ENCODE measurements around the gene LETM1. TPM values are rescaled to one million over a fixed set of nuclear protein-coding genes. Genes with fewer than 3 reads are reported as not detected.

Gene LETM1
- total and polyA plus RNA-seq, 4 donors, result 12.2 to 46.9 (median 24.1) TPM

DNA sequence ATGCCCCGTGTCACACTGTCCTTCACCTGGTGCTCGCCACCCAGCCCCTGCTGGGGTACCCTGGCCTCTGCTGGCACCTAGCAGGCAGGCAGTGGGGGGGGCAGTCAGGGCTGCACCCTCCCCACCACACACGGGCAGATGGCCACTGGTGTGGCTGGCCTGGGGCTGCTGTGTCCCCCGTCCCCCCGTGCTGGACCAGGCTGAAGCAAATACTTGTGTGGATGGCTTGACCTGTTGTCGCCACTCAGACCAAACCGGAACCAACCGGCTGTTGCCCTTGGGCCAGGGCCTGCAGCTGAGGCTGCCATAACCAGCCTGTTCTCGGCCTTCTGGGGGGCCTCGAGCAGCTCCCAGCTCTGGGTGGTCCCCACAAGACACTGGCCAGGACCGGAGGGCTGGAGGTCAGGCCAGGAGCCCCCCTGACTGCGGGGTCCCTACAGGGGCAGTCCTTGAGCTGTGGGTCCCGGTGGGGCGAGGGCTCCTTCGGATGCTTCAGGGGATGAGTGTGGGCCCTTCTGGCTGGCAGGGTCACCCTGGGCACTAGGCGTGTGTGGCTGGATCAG, 58.6 kb downstream of the LETM1 start:
- Histone ChIP-seq H3K9me3 (ENCODE audit: control insufficient read depth in 4 of 4, low read length in 3 of 4) (no peaks in the 10 kb centered on the region), H3K4me1 (ENCODE audit: control insufficient read depth in 4 of 4, insufficient read depth in 4 of 4, low read length in 3 of 4) (peaks cover 21 to 51% (median 37%) of the 10 kb centered on the region in 4 donors), H3K9ac (ENCODE audit: low read depth in 1 of 2, low read length in 2 of 2) (peak overlapping the region in 1 of 2 donors; percentile 3), H3K27ac (ENCODE audit: low read depth in 1 of 2, low read length in 2 of 2) (peak overlapping the region; percentile 90 to 92), H3K36me3 (ENCODE audit: control insufficient read depth in 4 of 4, insufficient read depth in 3 of 4, low read depth in 1 of 4, low read length in 3 of 4) (peaks cover 0 to 8% (median 2%) of the 10 kb centered on the region in 4 donors), H3K27me3 (ENCODE audit: control insufficient read depth in 4 of 4, insufficient read depth in 4 of 4, low read length in 3 of 4) (no peaks in the 10 kb centered on the region), H3K4me3 (ENCODE audit: low read depth in 1 of 3, low read length in 3 of 3) (no peak overlapping the region)
- TF ChIP-seq YY1 (IDR thresholded peaks at IDR 0.05), result peak; percentile 25
- TF ChIP-seq, protein P1, sequence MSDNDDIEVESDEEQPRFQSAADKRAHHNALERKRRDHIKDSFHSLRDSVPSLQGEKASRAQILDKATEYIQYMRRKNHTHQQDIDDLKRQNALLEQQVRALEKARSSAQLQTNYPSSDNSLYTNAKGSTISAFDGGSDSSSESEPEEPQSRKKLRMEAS (IDR thresholded peaks at IDR 0.05), result no peak
- TF ChIP-seq HNF4A (conservative IDR thresholded peaks at IDR 0.05), result peak in 1 of 2 donors; percentile 5
- no peak for TF ChIP-seq FOXA2 (IDR thresholded peaks at IDR 0.05)
- no peak for TF ChIP-seq RXRA (IDR thresholded peaks at IDR 0.05)
- no peak for TF ChIP-seq FOXA1 (IDR thresholded peaks at IDR 0.05)
- TF ChIP-seq, protein P2, sequence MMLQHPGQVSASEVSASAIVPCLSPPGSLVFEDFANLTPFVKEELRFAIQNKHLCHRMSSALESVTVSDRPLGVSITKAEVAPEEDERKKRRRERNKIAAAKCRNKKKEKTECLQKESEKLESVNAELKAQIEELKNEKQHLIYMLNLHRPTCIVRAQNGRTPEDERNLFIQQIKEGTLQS (IDR thresholded peaks at IDR 0.05), result no peak
- WGBS, result 60% methylated on average over 16 of the region's 16 CpGs
- DNase-seq (ENCODE audit: low spot score), result no peak

DNA sequence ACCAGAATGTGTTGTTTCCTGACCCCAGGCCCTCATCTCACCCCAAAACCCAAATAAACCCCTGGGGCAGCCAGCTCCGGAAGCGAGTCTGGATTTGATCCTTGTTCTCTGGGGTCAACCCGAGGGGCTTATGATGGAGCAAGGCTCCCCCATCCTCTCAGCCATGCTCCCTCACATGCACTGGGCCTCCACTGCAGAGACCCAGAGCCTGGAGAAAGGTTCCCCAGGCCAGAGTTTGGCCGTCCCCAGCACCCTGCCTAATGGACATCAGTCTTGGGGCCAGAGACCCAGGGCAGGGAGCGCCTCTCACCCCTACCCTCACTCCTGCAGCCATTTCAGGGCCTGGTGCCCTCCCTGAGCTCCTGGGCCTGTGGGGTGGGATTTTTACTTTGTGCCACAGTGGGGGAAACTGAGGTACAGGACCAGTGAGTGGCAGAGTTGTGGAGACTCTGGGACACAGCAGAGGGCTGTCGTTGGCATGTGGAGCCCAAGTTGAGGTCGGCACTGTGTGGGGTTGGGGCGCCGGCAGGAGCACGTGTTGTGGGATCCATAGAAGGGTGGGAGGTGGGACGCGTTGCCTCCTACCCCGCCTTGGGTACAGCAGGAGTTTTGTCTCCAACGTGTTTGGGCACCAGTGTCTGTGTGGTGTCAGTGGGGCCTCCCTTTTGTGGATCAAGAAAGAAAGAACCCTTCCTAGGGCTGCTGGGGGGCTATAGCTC, 59.3 kb downstream of the LETM1 start:
- Histone ChIP-seq H3K27me3 (ENCODE audit: control insufficient read depth in 4 of 4, insufficient read depth in 4 of 4, low read length in 3 of 4) (no peaks in the 10 kb centered on the region), H3K9ac (ENCODE audit: low read depth in 1 of 2, low read length in 2 of 2) (peak overlapping the region in 1 of 2 donors; percentile 48), H3K9me3 (ENCODE audit: control insufficient read depth in 4 of 4, low read length in 3 of 4) (no peaks in the 10 kb centered on the region), H3K4me1 (ENCODE audit: control insufficient read depth in 4 of 4, insufficient read depth in 4 of 4, low read length in 3 of 4) (peaks cover 21 to 51% (median 37%) of the 10 kb centered on the region in 4 donors), H3K27ac (ENCODE audit: low read depth in 1 of 2, low read length in 2 of 2) (peak overlapping the region; percentile 90 to 92), H3K4me3 (ENCODE audit: low read depth in 1 of 3, low read length in 3 of 3) (peak overlapping the region in 2 of 3 donors; percentile 3 to 94), H3K36me3 (ENCODE audit: control insufficient read depth in 4 of 4, insufficient read depth in 3 of 4, low read depth in 1 of 4, low read length in 3 of 4) (peaks cover 0 to 2% (median 0%) of the 10 kb centered on the region in 4 donors)
- no peak for TF ChIP-seq YY1 (IDR thresholded peaks at IDR 0.05)
- no peak for TF ChIP-seq SP1 (IDR thresholded peaks at IDR 0.05)
- TF ChIP-seq, protein P2 (IDR thresholded peaks at IDR 0.05), result no peak
- TF ChIP-seq, protein P1 (IDR thresholded peaks at IDR 0.05), result no peak
- TF ChIP-seq RAD21 (IDR thresholded peaks at IDR 0.05), result no peak
- no peak for TF ChIP-seq GABPA (IDR thresholded peaks at IDR 0.05 in 1 of 2, conservative IDR thresholded peaks at IDR 0.05 in 1 of 2)
- TF ChIP-seq, protein P3, sequence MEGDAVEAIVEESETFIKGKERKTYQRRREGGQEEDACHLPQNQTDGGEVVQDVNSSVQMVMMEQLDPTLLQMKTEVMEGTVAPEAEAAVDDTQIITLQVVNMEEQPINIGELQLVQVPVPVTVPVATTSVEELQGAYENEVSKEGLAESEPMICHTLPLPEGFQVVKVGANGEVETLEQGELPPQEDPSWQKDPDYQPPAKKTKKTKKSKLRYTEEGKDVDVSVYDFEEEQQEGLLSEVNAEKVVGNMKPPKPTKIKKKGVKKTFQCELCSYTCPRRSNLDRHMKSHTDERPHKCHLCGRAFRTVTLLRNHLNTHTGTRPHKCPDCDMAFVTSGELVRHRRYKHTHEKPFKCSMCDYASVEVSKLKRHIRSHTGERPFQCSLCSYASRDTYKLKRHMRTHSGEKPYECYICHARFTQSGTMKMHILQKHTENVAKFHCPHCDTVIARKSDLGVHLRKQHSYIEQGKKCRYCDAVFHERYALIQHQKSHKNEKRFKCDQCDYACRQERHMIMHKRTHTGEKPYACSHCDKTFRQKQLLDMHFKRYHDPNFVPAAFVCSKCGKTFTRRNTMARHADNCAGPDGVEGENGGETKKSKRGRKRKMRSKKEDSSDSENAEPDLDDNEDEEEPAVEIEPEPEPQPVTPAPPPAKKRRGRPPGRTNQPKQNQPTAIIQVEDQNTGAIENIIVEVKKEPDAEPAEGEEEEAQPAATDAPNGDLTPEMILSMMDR (IDR thresholded peaks at IDR 0.05; ENCODE audit: low read depth, low read length, missing input control), result no peak
- no peak for TF ChIP-seq NR2F2 (IDR thresholded peaks at IDR 0.05)
- no peak for TF ChIP-seq HNF4G (IDR thresholded peaks at IDR 0.05)
- TF ChIP-seq FOXA2 (IDR thresholded peaks at IDR 0.05), result no peak
- TF ChIP-seq, protein P4, sequence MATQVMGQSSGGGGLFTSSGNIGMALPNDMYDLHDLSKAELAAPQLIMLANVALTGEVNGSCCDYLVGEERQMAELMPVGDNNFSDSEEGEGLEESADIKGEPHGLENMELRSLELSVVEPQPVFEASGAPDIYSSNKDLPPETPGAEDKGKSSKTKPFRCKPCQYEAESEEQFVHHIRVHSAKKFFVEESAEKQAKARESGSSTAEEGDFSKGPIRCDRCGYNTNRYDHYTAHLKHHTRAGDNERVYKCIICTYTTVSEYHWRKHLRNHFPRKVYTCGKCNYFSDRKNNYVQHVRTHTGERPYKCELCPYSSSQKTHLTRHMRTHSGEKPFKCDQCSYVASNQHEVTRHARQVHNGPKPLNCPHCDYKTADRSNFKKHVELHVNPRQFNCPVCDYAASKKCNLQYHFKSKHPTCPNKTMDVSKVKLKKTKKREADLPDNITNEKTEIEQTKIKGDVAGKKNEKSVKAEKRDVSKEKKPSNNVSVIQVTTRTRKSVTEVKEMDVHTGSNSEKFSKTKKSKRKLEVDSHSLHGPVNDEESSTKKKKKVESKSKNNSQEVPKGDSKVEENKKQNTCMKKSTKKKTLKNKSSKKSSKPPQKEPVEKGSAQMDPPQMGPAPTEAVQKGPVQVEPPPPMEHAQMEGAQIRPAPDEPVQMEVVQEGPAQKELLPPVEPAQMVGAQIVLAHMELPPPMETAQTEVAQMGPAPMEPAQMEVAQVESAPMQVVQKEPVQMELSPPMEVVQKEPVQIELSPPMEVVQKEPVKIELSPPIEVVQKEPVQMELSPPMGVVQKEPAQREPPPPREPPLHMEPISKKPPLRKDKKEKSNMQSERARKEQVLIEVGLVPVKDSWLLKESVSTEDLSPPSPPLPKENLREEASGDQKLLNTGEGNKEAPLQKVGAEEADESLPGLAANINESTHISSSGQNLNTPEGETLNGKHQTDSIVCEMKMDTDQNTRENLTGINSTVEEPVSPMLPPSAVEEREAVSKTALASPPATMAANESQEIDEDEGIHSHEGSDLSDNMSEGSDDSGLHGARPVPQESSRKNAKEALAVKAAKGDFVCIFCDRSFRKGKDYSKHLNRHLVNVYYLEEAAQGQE (IDR thresholded peaks at IDR 0.05), result no peak
- no peak for TF ChIP-seq JUND (IDR thresholded peaks at IDR 0.05)
- TF ChIP-seq TAF1 (conservative IDR thresholded peaks at IDR 0.05), result no peak
- TF ChIP-seq EGR1 (IDR thresholded peaks at IDR 0.05; ENCODE audit: low read depth in 2 of 2), result no peak
- 71% methylated on average over 14 of the region's 14 CpGs for WGBS
- DNase-seq (ENCODE audit: low spot score), result no peak

All from liver (tissue), 9 donors.